HepG2 (cell line): ENCODE data around the gene RECQL5. TPM values are rescaled to one million over a fixed set of nuclear protein-coding genes. Genes with fewer than 3 reads are reported as not detected.

Experiments
- E2F5 ChIP-seq: sonication (generic); formaldehyde crosslinking; conservative IDR thresholded peaks from 2 replicates; pipeline ENCODE4 v1.4.0; 2020; ENCODE audit warnings: missing genetic modification reagents
- FOSL2 ChIP-seq: sonication (generic); formaldehyde crosslinking; IDR thresholded peaks from 2 replicates; pipeline ENCODE4 v1.4.0; 2020; ENCODE audit warnings: missing genetic modification reagents
- GATAD2A ChIP-seq: IDR thresholded peaks from 2 replicates; pipeline ENCODE4 v1.6.1; 2016
- KDM5B ChIP-seq: sonication (generic); formaldehyde crosslinking; IDR thresholded peaks from 2 replicates; pipeline ENCODE4 v1.4.0; 2020; ENCODE audit warnings: missing genetic modification reagents, mild to moderate bottlenecking, borderline replicate concordance
- MAFF ChIP-seq: IDR thresholded peaks from 2 replicates; pipeline ENCODE4 v1.6.1; 2011; ENCODE audit warnings: low read depth, low read length, improper control_type of control experiment
- MED1 ChIP-seq: sonication (generic); formaldehyde crosslinking; IDR thresholded peaks from 2 replicates; pipeline ENCODE4 v1.4.0; 2020; ENCODE audit warnings: missing genetic modification reagents
- MIXL1 ChIP-seq: IDR thresholded peaks from 2 replicates; pipeline ENCODE4 v1.6.1; 2016
- MTA1 ChIP-seq: sonication (generic); formaldehyde crosslinking; IDR thresholded peaks from 2 replicates; pipeline ENCODE4 v1.4.0; 2020; ENCODE audit warnings: missing genetic modification reagents, mild to moderate bottlenecking, borderline replicate concordance
- PATZ1 ChIP-seq: sonication (generic); formaldehyde crosslinking; IDR thresholded peaks from 2 replicates; pipeline ENCODE4 v1.4.0; 2020; ENCODE audit warnings: missing genetic modification reagents
- RNF2 ChIP-seq: fragments of 450-650 bp; conservative IDR thresholded peaks from 2 replicates; pipeline ENCODE4 v1.6.1; 2016; ENCODE audit warnings: low read depth
- SIN3B ChIP-seq: fragments of 150-350 bp; IDR thresholded peaks from 2 replicates; pipeline ENCODE4 v1.6.1; 2014; ENCODE audit warnings: low read length
- SKI ChIP-seq: fragments of 450-650 bp; IDR thresholded peaks from one replicate; pipeline ENCODE4 v1.6.1; 2018; ENCODE audit warnings: mild to moderate bottlenecking; ENCODE audit not compliant: partially characterized antibody
- TEAD3 ChIP-seq: optimal IDR thresholded peaks from 2 replicates; pipeline ENCODE3; 2016; ENCODE audit warnings: borderline replicate concordance
- U2AF1 ChIP-seq: fragments of 200-400 bp; formaldehyde crosslinking; optimal IDR thresholded peaks from 2 replicates; pipeline ENCODE3; 2017; ENCODE audit warnings: mild to moderate bottlenecking, low read depth, low read length
- ZHX2 ChIP-seq, 2 experiments: sonication (generic) in 1 of 2; formaldehyde crosslinking in 1 of 2; IDR thresholded peaks; 2 replicates each; pipeline versions ENCODE4 v1.6.1 to v1.9.0; 2014 to 2022; ENCODE audit warnings: antibody characterized with exemption in 1 of 2, borderline replicate concordance in 1 of 2, inconsistent platforms in 1 of 2, low read depth in 1 of 2, missing genetic modification reagents in 1 of 2
- ZNF160 ChIP-seq: sonication (generic); formaldehyde crosslinking; IDR thresholded peaks from 2 replicates; pipeline ENCODE4 v1.8.0; 2022; ENCODE audit warnings: mild to moderate bottlenecking, inconsistent platforms, missing genetic modification reagents
- ZNF317 ChIP-seq: sonication (generic); formaldehyde crosslinking; IDR thresholded peaks from 2 replicates; pipeline ENCODE4 v1.5.0; 2020; ENCODE audit warnings: mild to moderate bottlenecking, missing genetic modification reagents
- ZNF501 ChIP-seq: sonication (generic); formaldehyde crosslinking; IDR thresholded peaks from 2 replicates; pipeline ENCODE4 v1.5.1; 2020; ENCODE audit warnings: mild to moderate bottlenecking, moderate library complexity, missing genetic modification reagents
- ZNF766 ChIP-seq: sonication (generic); formaldehyde crosslinking; IDR thresholded peaks from 2 replicates; pipeline ENCODE4 v1.5.0; 2020; ENCODE audit warnings: missing genetic modification reagents, borderline replicate concordance
- ZNF768 ChIP-seq: sonication (generic); formaldehyde crosslinking; IDR thresholded peaks from 2 replicates; pipeline ENCODE4 v1.4.0; 2020; ENCODE audit warnings: missing genetic modification reagents
- ZNF839 ChIP-seq: sonication (generic); formaldehyde crosslinking; IDR thresholded peaks from 2 replicates; pipeline ENCODE4 v1.4.0; 2020; ENCODE audit warnings: missing genetic modification reagents, mild to moderate bottlenecking, borderline replicate concordance
- polyA plus RNA-seq, 8 experiments: library from polyadenylated mRNA; depleted of rRNA in 3 of 8; stranded (reverse) in 7 of 8; unstranded in 1 of 8; fragments of >200 nt; fragmentation: Illumina TruSeq in 4 of 8; extraction: Trizol in 4 of 8; gene quantifications; 2 replicates each; pipeline versions ENCODE4 v1.2.1 to v1.2.3, GENCODE V29; 2011 to 2016; ENCODE audit warnings: low read depth in 4 of 8, missing spikeins in 1 of 8, mixed read lengths in 1 of 8; ENCODE audit not compliant: insufficient read depth in 1 of 8
- total RNA-seq, 5 experiments: library from RNA; depleted of rRNA; stranded (reverse); fragments of >200 nt; fragmentation: Illumina TruSeq; extraction: Trizol; gene quantifications; 2 replicates each; pipeline ENCODE4 v1.2.3, GENCODE V29; 2016; ENCODE audit warnings: low read depth in 1 of 5

Gene RECQL5
- total and polyA plus RNA-seq, 2 of the 13 experiments (the other 11 are each of a cell fraction or from before 2014, with no cell fraction given), result 27.7 to 32.0 TPM

GRCh38 chr17:75633486-75634375 lies 33.2 kb downstream of the RECQL5 start (continued):
- TF ChIP-seq PATZ1 (CRISPR knock-in tag) (0 out of 2 replicates have a peak, but pooled peaks have one; percentile 8), ZNF160 (CRISPR knock-in tag) (0 out of 2 replicates have a peak, but pooled peaks have one; percentile 37), ZNF317 (CRISPR knock-in tag) (0 out of 2 replicates have a peak, but pooled peaks have one; percentile 52), RNF2 (no peak), FOSL2 (peak; percentile 48), GATAD2A (0 out of 2 replicates have a peak, but pooled peaks have one; percentile 45), MED1 (peak; percentile 18; the same call in 1 of the 2 replicates), ZHX2 (IDR thresholded peaks at IDR 0.05; ENCODE audit: low read depth) (no peak), ZHX2 (CRISPR knock-in tag; IDR thresholded peaks at IDR 0.05; ENCODE audit: borderline replicate concordance) (no peak), MIXL1 (CRISPR knock-in tag) (peak; percentile 62; the same call in 1 of the 2 replicates), KDM5B (peak; percentile 56), U2AF1 (no peak), ZNF501 (CRISPR knock-in tag) (0 out of 2 replicates have a peak, but pooled peaks have one; percentile 28), MTA1 (peak; percentile 11; the same call in 1 of the 2 replicates), TEAD3 (CRISPR knock-in tag) (peak; percentile 37), ZNF839 (peak; percentile 35; the same call in 1 of the 2 replicates), E2F5 (CRISPR knock-in tag) (0 out of 2 replicates have a peak, but pooled peaks have one; percentile 8), ZNF768 (CRISPR knock-in tag) (peak; percentile 9; the same call in 1 of the 2 replicates), SKI (peak; percentile 16), ZNF766 (CRISPR knock-in tag) (0 out of 2 replicates have a peak, but pooled peaks have one; percentile 63), SIN3B (0 out of 2 replicates have a peak, but pooled peaks have one; percentile 53), MAFF (0 out of 2 replicates have a peak, but pooled peaks have one; percentile 5)
